Astrocyte (in vitro differentiated cells and primary cell): Measurements from ENCODE around the gene FLT3. TPM values are rescaled to one million over a fixed set of nuclear protein-coding genes. Genes with fewer than 3 reads are reported as not detected.

Experiments used
- DNase-seq: peaks from one replicate; pipeline ENCODE4 v3.0.0-alpha.2; 2010; ENCODE audit warnings: low read depth
- FAIRE-seq: peaks from 2 replicates; lab custom pipeline; 2011; peaks lifted over from hg19 to GRCh38; lab: Jason Lieb, UNC
- H2AFZ ChIP-seq: 2 replicates; pipeline ENCODE4 v1.6.0; 2012; ENCODE audit warnings: low read depth, low read length, inconsistent platforms
- H3K27ac ChIP-seq: 2 replicates; pipeline ENCODE4 v1.5.1; 2011; ENCODE audit warnings: low read depth, low read length, inconsistent platforms
- H3K27me3 ChIP-seq: 2 replicates; pipeline ENCODE4 v1.6.0; 2011; ENCODE audit warnings: low read length, inconsistent platforms; ENCODE audit not compliant: insufficient read depth
- H3K36me3 ChIP-seq: 2 replicates; pipeline ENCODE4 v1.5.1; 2011; ENCODE audit warnings: low read length, inconsistent platforms; ENCODE audit not compliant: insufficient read depth
- H3K4me1 ChIP-seq: 2 replicates; pipeline ENCODE4 v1.5.1; 2011; ENCODE audit warnings: low read length, inconsistent platforms; ENCODE audit not compliant: insufficient read depth
- H3K4me2 ChIP-seq: 2 replicates; pipeline ENCODE4 v1.6.0; 2012; ENCODE audit warnings: low read length, inconsistent platforms
- H3K4me3 ChIP-seq: 2 replicates; pipeline ENCODE4 v1.5.1; 2011; ENCODE audit warnings: low read depth, mild to moderate bottlenecking, low read length, inconsistent platforms; ENCODE audit not compliant: insufficient read depth
- H3K79me2 ChIP-seq: 2 replicates; pipeline ENCODE4 v1.6.0; 2012; ENCODE audit warnings: mild to moderate bottlenecking, low read length, inconsistent platforms; ENCODE audit not compliant: insufficient read depth
- H3K9ac ChIP-seq: 2 replicates; pipeline ENCODE4 v1.6.0; 2012; ENCODE audit warnings: mild to moderate bottlenecking, low read length, inconsistent platforms
- H3K9me3 ChIP-seq: 2 replicates; pipeline ENCODE4 v1.5.1; 2012; ENCODE audit warnings: low read depth, mild to moderate bottlenecking, low read length, inconsistent platforms; ENCODE audit not compliant: insufficient read depth
- H4K20me1 ChIP-seq: 2 replicates; pipeline ENCODE4 v1.6.0; 2012; ENCODE audit warnings: low read length, inconsistent platforms; ENCODE audit not compliant: insufficient read depth
- H3K27ac Mint-ChIP-seq: one replicate; pipeline ENCODE4 v1.8.0; 2021; ENCODE audit warnings: mild to moderate bottlenecking, mixed read lengths; ENCODE audit not compliant: unreplicated experiment
- H3K27me3 Mint-ChIP-seq: one replicate; pipeline ENCODE4 v1.8.0; 2021; ENCODE audit warnings: low read depth, mixed read lengths; ENCODE audit not compliant: unreplicated experiment
- H3K36me3 Mint-ChIP-seq: one replicate; pipeline ENCODE4 v1.8.0; 2021; ENCODE audit warnings: low read depth, mixed read lengths; ENCODE audit not compliant: unreplicated experiment
- H3K4me1 Mint-ChIP-seq: one replicate; pipeline ENCODE4 v1.8.0; 2021; ENCODE audit warnings: low read depth, mixed read lengths; ENCODE audit not compliant: unreplicated experiment
- H3K4me3 Mint-ChIP-seq: one replicate; pipeline ENCODE4 v1.8.0; 2021; ENCODE audit warnings: mild to moderate bottlenecking, moderate library complexity, mixed read lengths; ENCODE audit not compliant: unreplicated experiment
- H3K9me3 Mint-ChIP-seq: one replicate; pipeline ENCODE4 v1.8.0; 2021; ENCODE audit warnings: mild to moderate bottlenecking, mixed read lengths; ENCODE audit not compliant: unreplicated experiment
- EZH2 ChIP-seq: IDR thresholded peaks from 2 replicates; pipeline ENCODE4 v1.6.1; 2012; ENCODE audit warnings: mild to moderate bottlenecking, low read length, inconsistent platforms; ENCODE audit not compliant: insufficient read depth
- total RNA-seq: library from RNA; stranded (reverse); gene quantifications from 2 replicates; pipeline ENCODE4 v1.2.1, GENCODE V29; 2021
- TF ChIP-seq, protein P1 (sequence below): IDR thresholded peaks from 2 replicates; pipeline ENCODE4 v1.5.1; 2011; ENCODE audit warnings: low read depth, mild to moderate bottlenecking, inconsistent platforms, low read length, moderate library complexity; ENCODE audit not compliant: insufficient read depth

FLT3 gene
- total RNA-seq, 1 donor from 2014 or later, result not detected

DNA sequence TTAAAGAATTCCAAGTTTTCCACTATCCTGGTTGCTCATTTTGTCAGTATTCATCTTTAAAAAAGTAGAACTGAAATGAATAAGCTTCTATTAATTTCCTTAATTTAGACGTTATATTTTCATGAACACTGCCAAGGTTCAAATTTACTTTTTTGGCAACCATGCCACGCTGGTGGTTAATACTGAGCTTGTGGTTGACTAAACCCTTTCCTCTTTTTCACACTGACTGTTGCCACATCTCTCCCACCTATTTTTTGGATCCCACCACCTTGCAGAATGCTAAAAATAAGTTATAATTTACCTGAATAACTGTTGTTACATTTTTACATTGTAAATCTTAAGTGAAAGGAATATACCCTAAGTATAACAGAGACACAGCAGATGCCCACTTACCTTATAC is 45.0 kb downstream of the FLT3 start:
- Histone ChIP-seq H3K4me2 (no peak overlapping the region), H3K36me3 (no peaks in the 10 kb centered on the region), H2AFZ (no peak overlapping the region), H3K4me1 (no peaks in the 10 kb centered on the region), H3K27ac (no peak overlapping the region), H3K4me3 (no peak overlapping the region), H3K9ac (no peak overlapping the region), H3K9me3 (no peaks in the 10 kb centered on the region), H3K27me3 (peaks cover 2% of the 10 kb centered on the region), H4K20me1 (no peaks in the 10 kb centered on the region), H3K79me2 (no peaks in the 10 kb centered on the region)
- FAIRE-seq (no peak), DNase-seq (no peak)
- H3K4me1 Mint-ChIP-seq, result no peaks in the 10 kb centered on the region
- H3K27ac Mint-ChIP-seq, result no peak overlapping the region
- no peaks in the 10 kb centered on the region for H3K36me3 Mint-ChIP-seq
- H3K27me3 Mint-ChIP-seq, result peaks cover 7% of the 10 kb centered on the region
- no peak for TF ChIP-seq EZH2
- TF ChIP-seq, protein P1, sequence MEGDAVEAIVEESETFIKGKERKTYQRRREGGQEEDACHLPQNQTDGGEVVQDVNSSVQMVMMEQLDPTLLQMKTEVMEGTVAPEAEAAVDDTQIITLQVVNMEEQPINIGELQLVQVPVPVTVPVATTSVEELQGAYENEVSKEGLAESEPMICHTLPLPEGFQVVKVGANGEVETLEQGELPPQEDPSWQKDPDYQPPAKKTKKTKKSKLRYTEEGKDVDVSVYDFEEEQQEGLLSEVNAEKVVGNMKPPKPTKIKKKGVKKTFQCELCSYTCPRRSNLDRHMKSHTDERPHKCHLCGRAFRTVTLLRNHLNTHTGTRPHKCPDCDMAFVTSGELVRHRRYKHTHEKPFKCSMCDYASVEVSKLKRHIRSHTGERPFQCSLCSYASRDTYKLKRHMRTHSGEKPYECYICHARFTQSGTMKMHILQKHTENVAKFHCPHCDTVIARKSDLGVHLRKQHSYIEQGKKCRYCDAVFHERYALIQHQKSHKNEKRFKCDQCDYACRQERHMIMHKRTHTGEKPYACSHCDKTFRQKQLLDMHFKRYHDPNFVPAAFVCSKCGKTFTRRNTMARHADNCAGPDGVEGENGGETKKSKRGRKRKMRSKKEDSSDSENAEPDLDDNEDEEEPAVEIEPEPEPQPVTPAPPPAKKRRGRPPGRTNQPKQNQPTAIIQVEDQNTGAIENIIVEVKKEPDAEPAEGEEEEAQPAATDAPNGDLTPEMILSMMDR, result no peak
- H3K9me3 Mint-ChIP-seq, result no peaks in the 10 kb centered on the region
- H3K4me3 Mint-ChIP-seq, result no peak overlapping the region

GRCh38 chr13:28052945-28053344 is 47.4 kb downstream of the FLT3 start:
- Histone ChIP-seq H4K20me1 (no peaks in the 10 kb centered on the region), H3K4me1 (no peaks in the 10 kb centered on the region), H2AFZ (no peak overlapping the region), H3K79me2 (no peaks in the 10 kb centered on the region), H3K27ac (no peak overlapping the region), H3K9me3 (no peaks in the 10 kb centered on the region), H3K4me2 (no peak overlapping the region), H3K27me3 (peaks cover 2% of the 10 kb centered on the region), H3K4me3 (no peak overlapping the region), H3K36me3 (no peaks in the 10 kb centered on the region), H3K9ac (no peak overlapping the region)
- DNase-seq (no peak), FAIRE-seq (no peak)
- no peaks in the 10 kb centered on the region for H3K36me3 Mint-ChIP-seq
- H3K4me1 Mint-ChIP-seq, result peaks cover 12% of the 10 kb centered on the region
- H3K27ac Mint-ChIP-seq, result no peak overlapping the region
- no peaks in the 10 kb centered on the region for H3K9me3 Mint-ChIP-seq
- no peak overlapping the region for H3K4me3 Mint-ChIP-seq
- H3K27me3 Mint-ChIP-seq, result peaks cover 7% of the 10 kb centered on the region
- TF ChIP-seq, protein P1, result no peak
- no peak for TF ChIP-seq EZH2
